GM19395 (cell line): Measurements from ENCODE around the gene AREG.

Experiments used
- ATAC-seq: cut with Tn5 transposase; IDR thresholded peaks from one replicate; pipeline ENCODE4 v1.9.1; 2021; ENCODE audit warnings: mild to moderate bottlenecking, moderate library complexity; ENCODE audit not compliant: unreplicated experiment

Gene AREG

DNA sequence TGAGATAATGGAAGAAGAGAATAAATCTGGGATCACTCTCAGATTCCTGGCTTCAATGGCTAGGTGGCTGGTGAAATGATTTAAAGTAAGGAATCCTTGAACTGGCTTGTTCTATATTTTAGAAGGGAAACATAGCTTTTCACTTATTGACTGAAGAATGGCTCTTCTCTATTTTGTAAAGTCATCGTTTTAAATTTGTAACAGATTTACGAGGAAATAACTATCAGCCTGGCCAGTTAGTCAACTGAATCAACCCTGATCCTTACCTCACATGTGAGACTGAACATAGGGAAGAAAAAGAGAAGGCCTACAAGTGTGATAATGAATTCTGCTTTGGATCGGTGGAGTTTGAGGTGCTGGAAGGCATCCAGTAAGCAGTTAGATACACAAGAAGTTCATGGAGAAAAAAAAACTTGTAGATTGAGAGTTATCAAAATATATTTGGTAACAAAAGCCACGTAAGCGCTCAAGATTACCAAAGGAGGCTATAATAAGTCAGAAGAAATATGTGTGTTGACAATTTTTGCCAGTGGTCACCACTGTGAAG is 12.0 kb downstream of the AREG start:
- ATAC-seq: no peak

- no peak for ATAC-seq
These were observed 15.9 kb downstream of the AREG start for GRCh38 chr4:74460833-74461232.

GRCh38 chr4:74463123-74463522 is 18.2 kb downstream of the AREG start:
- no peak for ATAC-seq

DNA sequence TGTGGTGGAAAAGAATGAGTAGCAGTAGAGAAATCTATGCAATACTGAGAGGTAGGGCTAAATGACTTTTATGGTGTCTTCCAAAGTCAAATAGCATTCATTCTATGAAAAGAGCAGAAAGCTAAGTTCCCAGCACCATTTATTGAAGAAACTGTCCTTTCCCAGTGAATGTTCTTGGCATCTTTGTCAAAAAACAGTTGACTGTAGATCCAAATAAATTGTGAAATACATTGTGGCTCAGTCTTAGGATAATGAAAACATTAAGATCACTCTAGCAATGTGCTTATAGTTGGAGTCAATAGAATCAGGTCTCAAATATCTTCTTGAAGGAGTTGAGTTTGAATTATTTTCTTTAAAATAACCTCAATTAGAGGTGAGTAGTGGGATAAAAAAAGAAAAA is 19.4 kb downstream of the AREG start:
- no peak for ATAC-seq

GRCh38 chr4:74466242-74466641 is 21.3 kb downstream of the AREG start:
- ATAC-seq: no peak

- ATAC-seq: no peak
These were observed 26.3 kb downstream of the AREG start for GRCh38 chr4:74471264-74471663.

GRCh38 chr4:74473155-74473811 is 28.3 kb downstream of the AREG start:
- ATAC-seq: no peak

DNA sequence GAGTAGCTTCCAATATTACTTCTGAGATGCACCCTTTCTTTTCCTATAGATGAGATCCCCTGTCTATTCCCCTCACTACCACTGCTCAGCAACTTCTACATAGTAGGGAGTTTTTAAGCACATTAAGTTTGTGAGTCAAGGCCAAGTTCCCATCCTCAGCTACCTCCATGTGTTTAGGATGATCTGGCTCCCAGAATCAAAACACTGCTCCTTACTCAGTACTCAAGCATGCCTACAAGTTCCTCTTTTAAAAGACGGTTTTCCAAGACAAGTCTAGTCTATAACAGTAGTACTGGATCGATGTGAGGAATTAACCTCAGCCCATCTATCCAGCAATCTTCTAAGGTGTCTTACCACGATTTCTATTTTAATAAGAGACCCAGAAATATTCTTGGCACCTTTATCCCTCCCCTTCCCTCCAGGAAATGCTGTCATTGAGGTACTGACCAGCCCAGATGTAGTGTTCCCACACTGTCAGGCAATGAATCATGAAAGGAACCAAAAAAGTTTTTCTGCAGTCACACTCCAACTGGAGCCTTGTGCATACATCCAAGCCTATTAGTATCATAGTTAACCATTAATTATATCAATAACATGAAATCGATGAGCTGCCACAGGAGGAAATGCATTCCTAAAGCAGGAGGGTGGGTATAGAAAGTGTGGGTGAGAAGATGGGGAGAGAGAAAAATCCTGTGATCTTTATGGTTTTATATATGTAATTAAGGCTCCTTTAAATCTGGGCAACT is 29.6 kb downstream of the AREG start:
- no peak for ATAC-seq

GRCh38 chr4:74475091-74475800 is 30.3 kb downstream of the AREG start:
- no peak for ATAC-seq

GRCh38 chr4:74475946-74476345 is 31.0 kb downstream of the AREG start:
- ATAC-seq: no peak

- no peak for ATAC-seq
These were observed 34.1 kb downstream of the AREG start for GRCh38 chr4:74479009-74479408.

DNA sequence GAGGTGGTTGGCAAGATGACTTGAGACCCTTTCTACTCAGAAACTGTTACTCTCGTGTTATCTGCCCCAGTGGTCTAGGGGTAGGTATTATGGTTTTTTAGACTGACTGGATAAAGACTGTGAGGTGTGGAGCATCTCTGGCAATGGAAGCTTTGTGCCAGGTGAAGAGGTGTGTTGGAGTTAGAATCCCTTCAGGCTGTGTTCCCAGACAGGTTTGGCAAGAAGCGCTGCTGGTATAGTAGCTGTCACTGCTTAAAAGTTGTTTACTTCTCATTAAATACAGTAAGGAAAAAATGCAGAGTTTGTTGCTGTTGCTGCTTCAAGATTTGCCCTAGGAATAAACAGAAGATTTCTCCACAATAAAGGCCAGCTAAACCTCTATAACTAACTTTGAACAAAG is 35.3 kb downstream of the AREG start:
- no peak for ATAC-seq

DNA sequence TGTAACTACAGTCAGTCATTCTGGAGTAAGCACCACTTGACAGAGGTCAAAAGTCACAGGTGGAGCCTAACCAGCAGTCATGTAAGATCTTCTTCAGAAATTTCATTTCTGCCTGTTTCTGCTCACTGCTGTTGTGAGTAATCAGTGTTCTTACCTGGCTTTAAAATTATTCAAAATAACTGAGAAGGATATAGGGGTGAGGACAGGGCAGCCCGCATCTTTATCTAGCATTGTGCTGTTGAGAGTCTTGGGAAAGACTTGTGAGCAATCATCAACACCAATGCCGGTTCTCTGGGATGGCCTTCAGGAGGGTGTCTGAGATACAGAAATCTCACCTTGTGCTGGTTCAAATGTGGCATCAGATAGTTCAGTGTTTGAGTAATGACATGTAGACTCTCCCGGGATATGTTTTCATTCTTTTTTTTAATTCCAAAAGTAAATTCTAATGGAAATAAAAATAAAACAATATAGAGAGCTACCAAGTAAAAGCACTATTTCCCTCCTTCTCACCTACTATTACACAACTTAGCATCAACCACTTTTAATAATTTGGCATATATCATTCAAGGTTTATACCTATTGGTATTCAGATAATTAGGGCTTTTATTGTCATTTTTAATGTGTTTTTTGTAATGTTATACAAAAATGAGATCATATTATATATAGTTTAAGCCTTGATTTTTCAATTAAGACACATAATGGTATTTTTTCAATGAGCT is 37.1 kb downstream of the AREG start:
- no peak for ATAC-seq

DNA sequence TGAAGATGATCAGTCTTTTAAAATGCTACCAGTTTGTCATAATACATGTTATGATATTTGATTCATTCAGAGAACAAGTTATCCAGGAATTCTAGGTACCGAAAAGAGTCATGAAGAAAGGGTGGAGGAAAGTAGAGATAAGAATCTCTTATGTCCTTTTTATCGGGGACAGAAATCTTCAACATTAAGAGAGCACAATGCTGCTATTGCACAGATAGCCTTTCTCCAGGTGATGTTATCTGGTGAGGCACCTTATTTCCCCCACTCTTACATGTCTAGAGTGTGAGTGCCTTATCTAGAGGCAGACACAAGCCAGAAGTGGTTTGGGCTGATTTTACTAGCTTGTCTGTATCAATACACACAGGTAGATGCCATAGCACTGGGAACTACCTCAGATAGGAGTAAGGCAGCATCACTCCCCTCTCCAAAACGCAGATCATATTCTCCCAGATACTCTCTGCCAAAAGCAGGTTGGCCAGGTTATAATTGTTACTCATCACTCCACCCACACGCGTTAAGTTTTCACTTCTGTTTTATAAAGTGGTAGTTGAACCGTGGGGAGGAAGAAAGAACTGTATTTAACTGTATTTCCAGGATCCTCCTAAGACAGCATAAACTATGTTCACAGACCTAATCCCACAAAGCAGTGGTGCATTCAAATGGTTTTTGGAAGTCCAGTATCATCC is 38.4 kb downstream of the AREG start:
- no peak for ATAC-seq

DNA sequence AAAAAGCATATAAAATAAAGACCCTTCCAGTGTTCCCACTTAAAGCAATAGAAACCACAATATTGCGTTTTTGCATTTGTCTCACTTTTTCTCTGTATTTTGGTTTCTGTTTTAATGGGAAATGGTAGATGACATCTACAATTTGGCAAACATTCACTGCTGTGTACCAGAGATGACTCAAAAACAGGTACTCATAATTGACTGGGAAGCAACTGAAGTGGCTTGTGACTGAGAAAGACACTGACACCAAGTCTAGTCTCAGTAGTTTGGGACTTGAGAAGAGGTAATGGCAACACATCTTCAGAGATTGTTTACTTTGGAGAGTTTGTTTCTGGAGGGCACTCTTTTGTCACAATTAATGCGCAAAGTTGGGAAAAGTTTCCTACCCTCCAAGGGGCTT is 42.0 kb downstream of the AREG start:
- ATAC-seq: no peak

- no peak for ATAC-seq
These were observed 42.8 kb downstream of the AREG start for GRCh38 chr4:74487771-74488170.

DNA sequence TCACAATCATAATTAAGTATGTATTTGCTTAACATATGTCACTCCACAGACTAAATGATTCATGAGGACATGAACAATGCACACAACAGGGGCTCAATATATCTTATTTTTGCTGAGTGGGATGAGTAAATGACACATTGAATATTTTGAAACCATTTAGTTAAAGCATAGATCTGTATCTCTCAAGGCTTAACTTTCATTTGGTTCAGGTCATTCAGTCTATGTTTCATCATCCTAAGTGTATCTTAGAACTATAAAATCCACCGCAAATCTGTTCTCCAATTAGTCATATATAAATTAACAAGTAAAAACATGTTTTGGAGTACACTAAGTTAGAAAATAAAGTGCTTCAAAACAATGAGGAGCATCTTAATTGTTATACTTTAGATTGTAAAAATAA is 45.8 kb downstream of the AREG start:
- ATAC-seq: no peak

- no peak for ATAC-seq
These were observed 55.2 kb downstream of the AREG start for GRCh38 chr4:74499986-74500781.

DNA sequence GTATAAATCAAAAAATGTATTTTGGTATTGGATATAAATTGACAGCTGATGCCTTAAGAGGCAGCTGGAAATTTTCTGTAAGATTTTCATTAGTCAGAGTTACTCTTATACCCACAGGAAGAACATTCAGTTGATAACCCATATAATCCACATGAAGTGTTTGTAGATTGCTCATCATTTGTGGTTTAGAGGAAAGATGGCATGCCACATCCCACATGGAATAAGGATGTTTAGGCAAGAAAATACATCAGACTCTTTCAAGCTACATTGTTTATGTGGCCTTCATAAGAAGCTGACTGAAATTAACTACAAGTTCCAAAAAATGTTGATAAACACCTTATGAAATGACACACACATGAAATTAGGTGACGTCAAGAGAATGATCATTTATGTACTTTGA is 56.6 kb downstream of the AREG start:
- no peak for ATAC-seq

DNA sequence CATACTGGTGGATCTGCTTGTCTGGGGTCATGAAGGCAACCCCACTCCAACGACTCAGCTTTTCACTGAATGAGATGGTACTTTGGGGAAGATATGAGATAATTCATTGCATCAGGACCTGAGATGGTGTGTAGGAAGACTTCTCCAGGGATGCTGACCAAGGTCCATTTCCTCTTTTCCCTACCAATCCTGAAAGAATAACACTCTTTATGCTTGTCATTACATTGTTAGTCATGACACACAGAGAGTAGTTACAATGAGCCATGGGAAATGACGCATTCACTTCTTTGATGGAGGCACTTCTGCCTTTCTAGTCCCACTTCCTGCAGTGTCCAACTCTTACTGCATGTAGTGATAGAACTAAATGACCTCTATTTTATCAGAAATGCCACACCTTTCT is 58.6 kb downstream of the AREG start:
- no peak for ATAC-seq
